ENCODE data around the gene ZSWIM8. TPM values are rescaled to one million over a fixed set of nuclear protein-coding genes. Genes with fewer than 3 reads are reported as not detected.
"Not testable (repeated sequence)": the region's sequence is repeated elsewhere in the genome, so short reads cannot be mapped to it uniquely, and the experiment has no call there.

The ZSWIM8 gene, protein sequence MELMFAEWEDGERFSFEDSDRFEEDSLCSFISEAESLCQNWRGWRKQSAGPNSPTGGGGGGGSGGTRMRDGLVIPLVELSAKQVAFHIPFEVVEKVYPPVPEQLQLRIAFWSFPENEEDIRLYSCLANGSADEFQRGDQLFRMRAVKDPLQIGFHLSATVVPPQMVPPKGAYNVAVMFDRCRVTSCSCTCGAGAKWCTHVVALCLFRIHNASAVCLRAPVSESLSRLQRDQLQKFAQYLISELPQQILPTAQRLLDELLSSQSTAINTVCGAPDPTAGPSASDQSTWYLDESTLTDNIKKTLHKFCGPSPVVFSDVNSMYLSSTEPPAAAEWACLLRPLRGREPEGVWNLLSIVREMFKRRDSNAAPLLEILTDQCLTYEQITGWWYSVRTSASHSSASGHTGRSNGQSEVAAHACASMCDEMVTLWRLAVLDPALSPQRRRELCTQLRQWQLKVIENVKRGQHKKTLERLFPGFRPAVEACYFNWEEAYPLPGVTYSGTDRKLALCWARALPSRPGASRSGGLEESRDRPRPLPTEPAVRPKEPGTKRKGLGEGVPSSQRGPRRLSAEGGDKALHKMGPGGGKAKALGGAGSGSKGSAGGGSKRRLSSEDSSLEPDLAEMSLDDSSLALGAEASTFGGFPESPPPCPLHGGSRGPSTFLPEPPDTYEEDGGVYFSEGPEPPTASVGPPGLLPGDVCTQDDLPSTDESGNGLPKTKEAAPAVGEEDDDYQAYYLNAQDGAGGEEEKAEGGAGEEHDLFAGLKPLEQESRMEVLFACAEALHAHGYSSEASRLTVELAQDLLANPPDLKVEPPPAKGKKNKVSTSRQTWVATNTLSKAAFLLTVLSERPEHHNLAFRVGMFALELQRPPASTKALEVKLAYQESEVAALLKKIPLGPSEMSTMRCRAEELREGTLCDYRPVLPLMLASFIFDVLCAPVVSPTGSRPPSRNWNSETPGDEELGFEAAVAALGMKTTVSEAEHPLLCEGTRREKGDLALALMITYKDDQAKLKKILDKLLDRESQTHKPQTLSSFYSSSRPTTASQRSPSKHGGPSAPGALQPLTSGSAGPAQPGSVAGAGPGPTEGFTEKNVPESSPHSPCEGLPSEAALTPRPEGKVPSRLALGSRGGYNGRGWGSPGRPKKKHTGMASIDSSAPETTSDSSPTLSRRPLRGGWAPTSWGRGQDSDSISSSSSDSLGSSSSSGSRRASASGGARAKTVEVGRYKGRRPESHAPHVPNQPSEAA (N-terminal part only)
- total RNA-seq (2014; rRNA removed; shearing (Covaris generic); ENCODE audit: low replicate concordance) = 12.3 and 24.1 TPM in 2 replicates

DNA sequence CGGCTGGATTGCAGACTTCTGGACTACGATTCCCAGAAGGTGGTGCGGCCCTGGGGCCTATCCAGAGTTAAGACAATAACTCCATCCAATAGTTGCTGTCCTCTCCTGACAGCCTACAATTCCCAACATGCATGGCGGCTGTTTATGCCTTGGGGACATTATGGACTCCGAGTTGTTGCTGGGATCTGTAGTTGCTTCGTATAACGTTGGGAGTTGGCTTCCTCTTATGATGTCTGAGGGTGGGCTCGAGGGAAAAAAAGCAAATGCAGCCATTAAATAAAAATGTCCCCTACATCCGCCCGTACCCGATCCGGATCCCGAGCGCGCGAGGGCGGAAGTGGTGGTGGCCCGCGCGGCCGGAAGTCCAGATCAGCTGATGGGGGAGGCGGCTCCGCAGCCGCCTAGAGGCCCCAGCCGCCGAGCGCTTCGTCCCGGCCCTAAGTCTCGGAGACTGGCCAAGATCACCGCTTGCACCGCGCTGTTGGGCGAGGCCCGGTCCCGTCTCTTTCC, at the start of gene ZSWIM8:
Gene ZSWIM8 (plus strand): TSS at position 396 of the 510 bp plus-strand sequence. CDS start 273 bp downstream, outside the sequence.
- peak; percentile 90 for DNase-seq
- Histone ChIP-seq H3K27me3 (no peaks in the 10 kb centered on the region), H3K36me3 (peaks cover 29% of the 10 kb centered on the region), H3K4me3 (peak within 1 kb of the TSS; percentile 71), H3K9me3 (no peaks in the 10 kb centered on the region)

DNA sequence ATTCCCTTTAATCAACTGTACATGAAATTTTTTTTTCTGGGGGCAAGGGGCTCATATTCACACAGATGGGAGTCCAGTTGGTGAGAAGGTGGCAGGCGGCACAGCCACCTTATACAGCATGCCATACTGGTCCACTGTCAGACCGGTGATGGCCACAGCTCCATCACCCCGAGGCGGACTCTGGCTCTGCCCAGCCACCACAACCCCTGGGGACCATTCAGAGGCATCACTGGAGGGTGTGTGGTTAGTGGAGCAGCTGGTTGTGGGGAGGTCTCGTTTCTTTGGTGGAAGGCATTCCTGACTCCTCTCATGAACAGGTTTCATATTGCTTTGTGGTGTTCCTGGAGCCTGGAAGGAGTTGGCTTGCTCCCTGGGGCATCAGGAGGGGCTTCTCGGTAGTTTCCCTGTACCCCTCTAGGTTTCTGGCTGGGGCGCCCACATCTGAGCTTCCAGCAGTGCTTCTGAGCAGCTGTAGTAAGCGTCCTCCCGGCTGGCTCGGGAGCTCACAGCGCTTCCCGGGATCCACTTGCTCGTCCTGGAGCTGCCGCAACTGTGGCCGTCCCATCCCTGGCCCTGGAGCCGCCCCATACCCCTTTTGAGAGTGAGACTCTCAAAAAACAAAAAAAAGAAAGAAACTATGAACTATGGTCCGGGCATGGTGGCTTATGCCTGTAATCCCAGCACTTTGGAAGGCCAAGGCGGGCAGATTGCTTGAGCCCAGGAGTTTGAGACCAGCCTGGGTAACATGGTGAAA, 44.7 kb upstream of the ZSWIM8 start:
- not testable (repeated sequence) for DNase-seq, H3K27me3 ChIP-seq, H3K4me3 ChIP-seq, H3K9me3 ChIP-seq
- peaks cover 28% of the 10 kb centered on the region for H3K36me3 ChIP-seq

DNA sequence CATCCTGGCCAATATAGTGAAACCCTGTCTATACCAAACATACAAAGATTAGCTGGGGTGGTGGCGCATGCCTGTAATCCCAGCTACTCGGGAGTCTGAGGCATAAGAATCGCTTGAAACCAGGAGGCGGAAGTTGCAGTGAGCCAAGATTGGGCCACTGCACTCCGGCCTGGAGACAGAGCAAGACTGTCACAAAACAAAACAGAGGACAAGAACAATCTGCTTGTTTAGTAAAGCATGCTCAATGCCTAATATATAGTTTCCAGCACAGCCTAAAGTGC, 43.0 kb upstream of the ZSWIM8 start:
- no peak overlapping the region; the same call in 1 of the 2 replicates for H3K4me3 ChIP-seq
- H3K27me3 ChIP-seq = no peaks in the 10 kb centered on the region
- DNase-seq = no peak
- H3K9me3 ChIP-seq = no peaks in the 10 kb centered on the region
- H3K36me3 ChIP-seq = peaks cover 39% of the 10 kb centered on the region

DNA sequence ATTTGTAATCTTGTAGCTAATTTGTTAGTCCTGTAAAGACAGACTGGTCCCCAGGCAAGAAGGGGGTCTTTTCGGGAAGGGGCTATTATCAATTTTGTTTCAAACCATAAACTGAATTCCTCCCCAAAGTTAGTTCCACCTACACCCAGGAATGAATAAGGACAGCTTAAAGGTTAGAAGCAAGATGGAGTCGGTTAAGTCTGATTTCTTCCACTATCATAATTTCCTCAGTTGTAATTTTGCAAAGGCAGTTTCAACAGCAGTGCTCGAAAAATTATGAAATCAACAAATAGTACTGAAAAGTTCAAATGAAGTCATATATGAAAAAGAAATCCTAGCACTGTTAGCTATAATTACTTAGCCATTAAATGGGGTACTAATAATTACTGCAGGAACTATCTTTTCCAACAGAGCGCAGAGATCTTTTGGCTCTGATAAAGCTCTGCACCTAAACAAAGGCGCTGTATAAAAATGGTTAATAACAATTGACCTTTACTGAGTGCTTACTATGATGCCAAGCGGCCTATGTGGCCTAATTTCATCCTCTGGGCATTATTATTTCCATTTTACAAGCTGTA, 42.0 kb upstream of the ZSWIM8 start:
- DNase-seq = no peak
- H3K36me3 ChIP-seq = peaks cover 48% of the 10 kb centered on the region
- H3K4me3 ChIP-seq = peak overlapping the region; percentile 75
- no peaks in the 10 kb centered on the region for H3K9me3 ChIP-seq
- no peaks in the 10 kb centered on the region for H3K27me3 ChIP-seq

DNA sequence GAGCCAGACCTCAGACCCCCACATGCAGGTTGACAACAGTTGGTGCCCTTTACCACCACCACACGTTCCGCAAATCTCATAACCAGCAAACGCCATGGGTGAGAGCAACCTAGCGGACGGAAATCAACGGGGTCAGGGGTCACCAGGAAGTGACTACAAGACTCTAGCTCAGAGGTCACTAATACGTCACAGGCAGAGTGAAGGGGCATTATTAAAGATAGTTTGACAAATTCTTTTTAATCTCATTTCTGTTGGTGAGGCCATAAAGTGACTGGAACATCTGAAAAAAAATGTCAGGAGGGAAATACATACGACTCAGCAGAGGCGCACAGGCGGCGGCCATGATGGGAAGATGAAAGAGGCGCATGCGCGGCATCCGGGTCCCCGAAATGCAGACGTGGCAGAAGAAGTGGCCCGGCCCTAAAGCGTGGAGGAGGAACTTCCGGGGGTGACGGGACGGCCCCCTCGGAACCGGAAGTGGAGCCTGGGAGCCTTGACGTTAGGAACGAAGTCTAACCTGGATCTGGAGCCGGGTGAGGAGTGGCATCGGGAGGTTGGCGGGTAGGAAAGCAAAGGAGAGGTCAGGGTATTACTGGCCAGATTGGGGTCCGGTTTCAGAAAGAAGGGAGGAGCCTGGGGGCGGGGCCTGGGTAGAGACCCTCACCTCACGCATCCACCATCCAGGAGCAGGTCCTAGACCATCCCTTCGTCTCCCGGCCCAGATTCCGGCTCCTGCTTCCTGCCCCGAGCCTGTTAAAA, 41.3 kb upstream of the ZSWIM8 start, which contains the start of gene SEC24C:
Gene SEC24C (plus strand): TSS at position 468 of the 759 bp plus-strand sequence. CDS start 2,461 bp downstream, outside the sequence.
- Histone ChIP-seq H3K27me3 (no peaks in the 10 kb centered on the region), H3K36me3 (peaks cover 54% of the 10 kb centered on the region), H3K4me3 (peak within 1 kb of the TSS; percentile 75), H3K9me3 (no peaks in the 10 kb centered on the region)
- peak; percentile 96 for DNase-seq

DNA sequence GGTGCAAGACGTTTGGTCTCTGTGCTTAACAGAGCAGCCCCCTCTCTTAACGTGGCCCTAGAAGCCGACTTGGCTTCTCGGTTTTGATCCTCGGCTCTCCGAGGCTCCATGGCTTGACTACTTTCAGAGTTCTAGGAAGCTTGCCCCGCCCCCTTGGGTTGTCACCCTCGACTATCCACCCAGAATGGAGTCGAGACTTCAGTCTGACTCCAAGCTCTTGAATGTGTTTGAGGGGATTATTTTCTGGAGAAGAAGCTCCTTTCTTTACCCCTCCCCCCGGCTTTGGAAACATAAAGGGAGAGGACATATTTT, 40.8 kb upstream of the ZSWIM8 start:
- peak overlapping the region; percentile 75 for H3K4me3 ChIP-seq
- peaks cover 55% of the 10 kb centered on the region for H3K36me3 ChIP-seq
- H3K9me3 ChIP-seq = no peaks in the 10 kb centered on the region
- peak; percentile 68 for DNase-seq
- no peaks in the 10 kb centered on the region for H3K27me3 ChIP-seq

DNA sequence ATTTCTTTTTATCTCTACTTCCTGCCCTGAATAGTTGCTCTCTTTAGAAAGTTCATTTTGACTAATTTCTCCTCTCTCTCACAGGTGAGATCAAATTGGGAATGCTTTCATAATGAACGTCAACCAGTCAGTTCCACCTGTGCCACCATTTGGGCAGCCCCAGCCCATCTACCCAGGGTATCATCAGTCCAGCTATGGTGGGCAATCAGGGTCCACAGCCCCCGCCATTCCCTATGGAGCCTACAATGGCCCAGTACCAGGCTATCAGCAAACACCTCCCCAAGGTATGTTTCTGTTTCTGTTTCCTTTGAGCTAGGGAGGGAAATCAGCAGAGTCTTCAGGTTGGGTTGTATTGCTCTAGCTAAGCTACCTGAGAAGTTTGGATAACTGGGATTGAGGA, 38.7 kb upstream of the ZSWIM8 start:
- Histone ChIP-seq H3K9me3 (no peaks in the 10 kb centered on the region), H3K36me3 (peaks cover 70% of the 10 kb centered on the region), H3K27me3 (no peaks in the 10 kb centered on the region), H3K4me3 (no peak overlapping the region)
- no peak for DNase-seq

DNA sequence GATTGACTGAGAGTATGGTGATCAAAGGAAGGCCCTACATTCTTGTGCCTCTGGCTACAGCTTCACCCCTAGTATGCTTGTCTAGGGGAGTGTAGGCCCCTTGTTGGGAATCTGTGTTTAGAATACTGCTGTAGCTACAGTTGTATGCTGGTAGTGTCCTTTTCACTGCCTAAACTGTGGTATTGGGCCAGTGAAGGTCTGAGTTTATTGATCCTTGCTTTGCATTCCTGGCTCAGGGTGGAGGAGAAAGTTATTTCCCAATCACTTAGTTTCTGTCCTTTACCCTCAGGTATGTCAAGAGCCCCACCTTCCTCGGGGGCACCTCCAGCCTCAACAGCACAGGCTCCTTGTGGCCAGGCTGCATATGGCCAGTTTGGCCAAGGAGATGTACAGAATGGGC, 34.6 kb upstream of the ZSWIM8 start:
- Histone ChIP-seq H3K9me3 (no peaks in the 10 kb centered on the region), H3K27me3 (no peaks in the 10 kb centered on the region), H3K4me3 (no peak overlapping the region), H3K36me3 (peaks cover 77% of the 10 kb centered on the region)
- DNase-seq = no peak

DNA sequence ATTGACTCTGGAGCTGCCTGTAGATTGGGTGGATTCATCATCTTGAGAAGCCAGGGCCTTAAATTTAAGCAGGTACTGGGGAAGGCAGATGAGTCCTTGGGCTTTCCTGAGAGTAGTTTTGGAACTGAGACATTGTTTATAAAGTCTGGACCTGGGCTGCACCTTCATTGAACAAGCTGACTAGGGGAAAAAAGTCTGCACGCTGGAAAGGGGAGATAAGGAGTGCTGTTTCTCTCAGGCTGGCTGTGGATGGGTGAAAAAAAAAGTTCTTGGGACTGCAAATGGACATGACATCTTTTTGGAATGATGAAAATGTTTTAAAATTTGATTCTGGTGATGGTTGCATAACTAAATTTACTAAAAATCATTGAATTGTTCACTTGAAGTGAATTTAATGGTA, 29.2 kb upstream of the ZSWIM8 start:
- Histone ChIP-seq H3K4me3 (no peak overlapping the region), H3K9me3 (no peaks in the 10 kb centered on the region), H3K27me3 (no peaks in the 10 kb centered on the region), H3K36me3 (peaks cover 64% of the 10 kb centered on the region)
- DNase-seq = no peak

DNA sequence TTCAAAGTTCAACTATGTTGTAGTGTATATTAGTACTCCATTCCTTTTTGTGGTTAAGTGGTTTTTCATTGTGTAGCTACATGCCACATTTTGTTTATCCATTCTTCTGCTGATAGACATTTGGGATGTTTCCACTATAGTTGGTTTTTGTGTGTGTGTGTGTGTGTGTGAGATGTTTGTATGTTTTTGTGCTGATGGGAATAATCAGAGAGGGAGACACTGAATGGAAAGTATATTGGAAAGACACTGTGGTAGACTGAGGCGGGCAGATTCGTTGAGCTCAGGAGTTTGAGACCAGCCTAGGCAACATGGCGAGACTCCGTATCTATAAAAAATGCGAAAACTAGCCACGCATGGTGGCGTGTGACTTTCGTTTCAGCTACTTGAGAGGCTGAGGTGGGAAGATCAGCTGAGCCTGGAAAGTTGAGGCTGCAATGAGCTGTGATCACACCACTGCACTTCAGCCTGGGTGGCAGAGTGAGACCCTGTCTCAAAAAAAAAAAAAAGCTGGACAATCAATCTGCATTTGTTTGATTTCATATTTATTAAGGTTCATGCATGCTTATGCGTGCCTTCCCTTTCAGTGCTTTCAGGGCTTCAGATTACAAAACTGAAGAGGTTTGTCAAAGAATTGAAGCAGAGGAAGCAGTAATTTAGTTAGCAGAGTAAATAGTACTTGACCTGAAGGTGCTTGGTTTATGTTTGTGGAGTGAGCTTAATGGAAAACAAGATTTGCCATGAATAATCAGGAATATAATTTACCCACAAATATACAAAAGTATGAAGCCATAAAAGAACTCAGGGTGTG, 26.5 kb upstream of the ZSWIM8 start:
- Histone ChIP-seq H3K36me3 (peaks cover 63% of the 10 kb centered on the region), H3K4me3 (no peak overlapping the region), H3K27me3 (no peaks in the 10 kb centered on the region), H3K9me3 (no peaks in the 10 kb centered on the region)
- no peak for DNase-seq

DNA sequence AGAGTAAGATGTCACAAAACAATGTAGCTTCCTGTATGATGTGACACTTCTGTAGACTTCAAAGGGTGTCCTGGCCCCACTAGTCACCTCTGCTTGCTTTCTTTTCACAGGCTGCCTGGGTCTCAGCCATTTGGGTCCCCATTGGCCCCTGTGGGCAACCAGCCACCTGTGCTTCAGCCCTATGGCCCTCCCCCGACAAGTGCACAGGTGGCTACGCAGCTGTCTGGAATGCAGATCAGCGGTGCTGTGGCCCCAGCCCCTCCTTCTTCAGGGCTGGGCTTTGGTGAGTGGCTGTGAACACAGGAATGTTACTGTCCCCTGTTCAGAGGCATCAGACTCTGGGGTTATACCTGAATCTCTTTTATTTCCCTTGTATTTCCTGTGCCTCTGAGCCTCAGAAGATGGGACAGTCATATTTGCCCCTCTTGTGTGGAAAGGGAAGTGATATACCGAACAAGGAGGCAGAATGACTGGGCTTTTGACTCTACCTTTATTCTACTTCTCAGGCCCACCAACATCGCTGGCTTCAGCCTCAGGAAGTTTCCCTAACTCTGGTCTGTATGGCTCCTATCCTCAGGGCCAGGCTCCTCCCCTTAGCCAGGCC, 25.8 kb upstream of the ZSWIM8 start:
- Histone ChIP-seq H3K9me3 (no peaks in the 10 kb centered on the region), H3K27me3 (no peaks in the 10 kb centered on the region), H3K4me3 (no peak overlapping the region), H3K36me3 (peaks cover 61% of the 10 kb centered on the region)
- DNase-seq = no peak

DNA sequence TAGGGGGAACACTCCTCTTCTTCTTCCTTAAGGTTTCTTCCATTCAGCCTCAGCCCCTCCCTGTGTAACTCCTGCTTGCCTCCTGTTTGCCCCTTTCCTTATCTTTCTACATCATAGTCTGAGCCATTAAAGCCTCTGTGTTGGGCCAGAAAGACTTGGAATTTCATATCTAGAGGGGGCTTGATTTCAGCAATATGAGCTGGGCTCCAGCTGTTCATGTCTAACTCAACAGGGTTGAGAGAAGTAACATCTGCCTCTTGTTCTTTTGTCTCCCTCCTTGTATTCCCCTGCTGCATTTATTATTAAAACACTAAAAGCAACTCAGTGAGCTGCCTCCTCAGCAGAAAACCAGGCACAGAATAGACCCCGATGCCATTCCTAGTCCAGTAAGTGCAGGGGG, 23.6 kb upstream of the ZSWIM8 start:
- no peak overlapping the region for H3K4me3 ChIP-seq
- DNase-seq = no peak
- no peaks in the 10 kb centered on the region for H3K9me3 ChIP-seq
- H3K36me3 ChIP-seq = peaks cover 79% of the 10 kb centered on the region
- no peaks in the 10 kb centered on the region for H3K27me3 ChIP-seq

DNA sequence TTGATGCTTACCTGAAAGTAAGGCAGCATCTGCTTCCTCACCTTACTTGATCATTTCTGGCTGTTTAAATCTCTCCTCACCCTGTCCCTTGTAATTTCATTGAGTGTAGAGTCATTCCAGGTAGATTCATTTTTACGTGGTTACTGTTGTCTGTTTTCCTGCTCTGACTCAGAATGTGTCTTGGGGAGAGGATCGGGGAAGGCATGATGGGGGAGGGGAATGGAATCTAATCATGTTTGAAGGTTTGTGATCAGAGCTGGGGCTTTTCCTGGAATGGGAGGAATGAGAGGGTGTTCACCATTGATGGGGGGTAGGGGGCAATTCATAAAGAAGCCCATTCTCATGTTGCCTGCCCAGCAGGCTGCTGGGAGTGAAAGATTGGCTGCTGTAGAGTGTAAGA, 22.5 kb upstream of the ZSWIM8 start:
- Histone ChIP-seq H3K9me3 (no peaks in the 10 kb centered on the region), H3K4me3 (no peak overlapping the region), H3K27me3 (no peaks in the 10 kb centered on the region), H3K36me3 (peaks cover 89% of the 10 kb centered on the region)
- no peak for DNase-seq

DNA sequence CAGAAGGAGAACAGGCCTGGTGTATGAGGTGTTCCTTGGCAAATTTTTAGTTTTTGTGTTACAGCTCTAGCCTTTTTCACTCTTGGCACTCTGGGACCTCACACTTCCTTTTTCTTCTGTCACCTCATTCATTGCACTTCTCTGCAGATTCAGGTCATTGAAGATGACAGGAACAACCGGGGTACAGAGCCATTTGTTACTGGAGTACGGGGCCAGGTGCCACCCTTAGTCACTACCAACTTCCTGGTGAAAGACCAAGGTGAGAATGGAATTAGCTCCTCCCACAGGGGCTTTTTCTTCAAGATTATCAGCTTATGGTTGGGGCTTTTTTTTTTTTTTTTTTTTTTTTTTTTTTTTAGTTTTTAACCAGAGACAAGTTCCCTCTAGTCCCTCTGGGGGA, 22.1 kb upstream of the ZSWIM8 start:
- Histone ChIP-seq H3K36me3 (peaks cover 89% of the 10 kb centered on the region), H3K9me3 (no peaks in the 10 kb centered on the region), H3K27me3 (no peaks in the 10 kb centered on the region), H3K4me3 (no peak overlapping the region)
- no peak for DNase-seq

Data from MG63 (cell line).